Gastrocnemius medialis (tissue), 4 donors: ENCODE data around the gene DCUN1D1.

Source experiments
- CTCF ChIP-seq, 5 experiments: fragments of 450-650 bp in 3 of 5; fragments of 200-600 bp in 2 of 5; sonication (generic) in 2 of 5; IDR thresholded peaks in 4 of 5; conservative IDR thresholded peaks in 1 of 5; 1 replicate in 4 of 5; 2 replicates in 1 of 5; pipeline ENCODE4 v1.5.1; 2016 to 2019; ENCODE audit warnings: antibody characterized with exemption in 5 of 5, mild to moderate bottlenecking in 3 of 5, moderate library complexity in 3 of 5
- POLR2A ChIP-seq, 2 donors: fragments of 450-650 bp; IDR thresholded peaks; one replicate each; pipeline ENCODE4 v1.6.1; 2017; ENCODE audit warnings: antibody characterized with exemption in 2 of 2, mild to moderate bottlenecking in 2 of 2, moderate library complexity in 2 of 2

- TF ChIP-seq CTCF (IDR thresholded peaks at IDR 0.05 in 4 of 5, conservative IDR thresholded peaks at IDR 0.05 in 1 of 5) (no peak), POLR2A (IDR thresholded peaks at IDR 0.05) (no peak)
Measured at GRCh38 chr3:182948305-182948704, 32.0 kb downstream of the DCUN1D1 start.
